Kidney (tissue), 14 donors: ENCODE measurements around the gene CDK5RAP1. TPM values are rescaled to one million over a fixed set of nuclear protein-coding genes. Genes with fewer than 3 reads are reported as not detected.

Source experiments
- DNase-seq, 5 donors: peaks; one replicate each; pipeline ENCODE4 v3.0.0-alpha.2; 2013 to 2020
- FAIRE-seq: peaks from 2 replicates; lab custom pipeline; 2012; peaks lifted over from hg19 to GRCh38; lab: Jason Lieb, UNC
- H3K27ac ChIP-seq, 2 donors: one replicate each; pipeline ENCODE4 v1.7.0; 2013; ENCODE audit warnings: low read depth in 2 of 2, low read length in 2 of 2, inconsistent platforms in 1 of 2
- H3K27me3 ChIP-seq: one replicate; pipeline ENCODE4 v1.7.1; 2013; ENCODE audit warnings: low read length, inconsistent platforms; ENCODE audit not compliant: control insufficient read depth, insufficient read depth
- H3K36me3 ChIP-seq, 3 donors: one replicate each; pipeline versions ENCODE4 v1.7.0 to v1.7.1; 2013; ENCODE audit warnings: low read length in 3 of 3, control low read depth in 1 of 3, inconsistent platforms in 1 of 3; ENCODE audit not compliant: insufficient read depth in 3 of 3, control insufficient read depth in 2 of 3
- H3K4me1 ChIP-seq, 3 donors: one replicate each; pipeline versions ENCODE4 v1.7.0 to v1.7.1; 2013; ENCODE audit warnings: low read length in 3 of 3, inconsistent platforms in 1 of 3, low read depth in 1 of 3; ENCODE audit not compliant: control insufficient read depth in 2 of 3, insufficient read depth in 2 of 3
- H3K4me3 ChIP-seq, 3 donors: one replicate each; pipeline versions ENCODE4 v1.7.0 to v1.8.1; 2013; ENCODE audit warnings: low read length in 3 of 3, control low read depth in 1 of 3, inconsistent platforms in 1 of 3
- H3K9ac ChIP-seq, 3 donors: one replicate each; pipeline versions ENCODE4 v1.7.0 to v1.7.1; 2013; ENCODE audit warnings: low read length in 3 of 3, control low read depth in 1 of 3, inconsistent platforms in 1 of 3
- H3K9me3 ChIP-seq, 3 donors: one replicate each; pipeline versions ENCODE4 v1.7.0 to v1.7.1; 2013; ENCODE audit warnings: low read length in 3 of 3, control low read depth in 1 of 3, inconsistent platforms in 1 of 3; ENCODE audit not compliant: control insufficient read depth in 2 of 3, insufficient read depth in 1 of 3
- intact Hi-C: fragments of 100-400 bp; cut with DNase I; formaldehyde crosslinking; loops from one replicate; pipeline ENCODE4 v1.11.1; 2022
- polyA plus RNA-seq: library from polyadenylated mRNA; stranded (reverse); fragments of 350-450 nt; fragmentation: Illumina TruSeq; extraction: RNeasy Lipid Tissue Mini Kit (QIAGEN cat#74804); gene quantifications from one replicate; pipeline ENCODE4 v1.2.3, GENCODE V29; 2014; ENCODE audit warnings: low read depth, low replicate concordance; ENCODE audit not compliant: insufficient read depth
- total RNA-seq: library from RNA; stranded (reverse); fragmentation: NEBNext Ultra II Directional; extraction: Animal tissue kit (Norgen Biotek cat#: 25700); gene quantifications from one replicate; pipeline ENCODE4 v1.2.1, GENCODE V29; 2021
- TF ChIP-seq, protein P1 (sequence below): IDR thresholded peaks from 3 replicates; pipeline ENCODE4 v1.5.1; 2012; ENCODE audit warnings: mild to moderate bottlenecking, moderate library complexity, borderline replicate concordance; ENCODE audit not compliant: insufficient read depth; ENCODE audit errors: extremely low read depth
- donor health status: control.
- donor health status: control.
- donor health status: control.
- donor health status: control.
- donor health status: control.
- donor health status: DM: yes; HTN: yes; CAD: no.
- donor health status: Normal renal cell carcinoma (clear cell type).

The CDK5RAP1 gene
- total and polyA plus RNA-seq, 2 donors from 2014 or later = 25.2 to 34.4 TPM

- Histone ChIP-seq H3K9ac (no peak overlapping the region), H3K4me3 (no peak overlapping the region), H3K27ac (no peak overlapping the region), H3K36me3 (peaks cover 4 to 17% (median 14%) of the 10 kb centered on the region in 3 donors), H3K4me1 (no peaks in the 10 kb centered on the region), H3K9me3 (no peaks in the 10 kb centered on the region), H3K27me3 (no peaks in the 10 kb centered on the region)
- TF ChIP-seq, protein P1, sequence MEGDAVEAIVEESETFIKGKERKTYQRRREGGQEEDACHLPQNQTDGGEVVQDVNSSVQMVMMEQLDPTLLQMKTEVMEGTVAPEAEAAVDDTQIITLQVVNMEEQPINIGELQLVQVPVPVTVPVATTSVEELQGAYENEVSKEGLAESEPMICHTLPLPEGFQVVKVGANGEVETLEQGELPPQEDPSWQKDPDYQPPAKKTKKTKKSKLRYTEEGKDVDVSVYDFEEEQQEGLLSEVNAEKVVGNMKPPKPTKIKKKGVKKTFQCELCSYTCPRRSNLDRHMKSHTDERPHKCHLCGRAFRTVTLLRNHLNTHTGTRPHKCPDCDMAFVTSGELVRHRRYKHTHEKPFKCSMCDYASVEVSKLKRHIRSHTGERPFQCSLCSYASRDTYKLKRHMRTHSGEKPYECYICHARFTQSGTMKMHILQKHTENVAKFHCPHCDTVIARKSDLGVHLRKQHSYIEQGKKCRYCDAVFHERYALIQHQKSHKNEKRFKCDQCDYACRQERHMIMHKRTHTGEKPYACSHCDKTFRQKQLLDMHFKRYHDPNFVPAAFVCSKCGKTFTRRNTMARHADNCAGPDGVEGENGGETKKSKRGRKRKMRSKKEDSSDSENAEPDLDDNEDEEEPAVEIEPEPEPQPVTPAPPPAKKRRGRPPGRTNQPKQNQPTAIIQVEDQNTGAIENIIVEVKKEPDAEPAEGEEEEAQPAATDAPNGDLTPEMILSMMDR = no peak
- no peak for FAIRE-seq
- DNase-seq = peak in 1 of 5 donors; percentile 65
- intact Hi-C loops = no loop called here
These were observed 8.9 kb upstream of the CDK5RAP1 start for GRCh38 chr20:33410081-33410742.

DNA sequence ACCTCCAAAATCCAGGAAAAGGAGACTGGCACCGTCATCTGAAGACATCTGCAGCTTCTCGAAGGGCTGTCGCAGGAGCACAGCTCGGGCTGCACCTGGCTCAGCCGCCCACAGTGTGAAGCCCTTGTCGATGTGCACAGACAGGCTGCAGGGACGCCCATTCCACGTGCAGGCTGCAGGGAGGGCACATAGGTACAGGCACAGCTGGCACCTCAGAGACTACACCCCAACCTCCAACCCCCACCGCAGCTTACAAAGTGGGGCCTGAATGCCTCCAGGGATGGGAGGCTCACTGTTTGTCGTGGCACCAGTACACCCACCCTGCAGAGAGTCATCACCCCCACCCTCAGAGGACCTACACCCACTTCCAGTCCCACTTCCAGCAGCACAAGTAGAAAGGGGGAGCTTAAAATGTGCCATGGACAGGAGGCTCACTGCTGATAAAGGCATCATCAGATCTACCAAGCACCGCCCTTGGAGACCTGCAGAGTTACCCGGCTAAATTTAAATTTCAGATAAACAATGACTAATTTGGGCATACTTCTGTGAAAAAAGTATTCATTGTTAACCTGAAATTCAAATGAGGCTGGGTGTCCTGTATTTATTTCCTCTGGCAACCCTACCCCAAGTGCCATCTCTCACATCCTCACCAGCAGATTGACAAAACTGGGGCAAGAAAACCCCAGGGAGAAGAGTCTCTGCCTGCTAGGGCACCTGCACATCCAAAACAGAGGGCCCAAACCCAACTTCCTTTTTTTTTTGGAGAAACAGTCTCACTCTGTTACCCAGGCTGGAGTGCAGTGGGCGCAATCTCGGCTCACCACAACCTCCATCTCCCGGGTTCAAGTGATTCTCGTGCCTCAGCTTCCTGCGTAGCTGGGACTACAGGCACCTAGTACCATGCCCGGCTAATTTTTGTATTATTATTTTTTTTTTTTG is 7.7 kb upstream of the CDK5RAP1 start:
- Histone ChIP-seq H3K36me3 (peaks cover 4 to 12% (median 12%) of the 10 kb centered on the region in 3 donors), H3K4me1 (no peaks in the 10 kb centered on the region), H3K9ac (no peak overlapping the region), H3K27me3 (no peaks in the 10 kb centered on the region), H3K4me3 (no peak overlapping the region), H3K9me3 (no peaks in the 10 kb centered on the region), H3K27ac (no peak overlapping the region)
- peak in 1 of 5 donors; percentile 65 for DNase-seq
- intact Hi-C loops = no loop called here
- TF ChIP-seq, protein P1 = no peak
- no peak for FAIRE-seq

- no peaks in the 10 kb centered on the region for H3K27me3 ChIP-seq
- TF ChIP-seq, protein P1 = no peak
- peaks cover 4 to 12% (median 12%) of the 10 kb centered on the region in 3 donors for H3K36me3 ChIP-seq
- no peak overlapping the region for H3K4me3 ChIP-seq
- intact Hi-C loops = no loop called here
- DNase-seq (no peak), FAIRE-seq (no peak)
- H3K4me1 ChIP-seq = no peaks in the 10 kb centered on the region
- no peak overlapping the region for H3K9ac ChIP-seq
- no peaks in the 10 kb centered on the region for H3K9me3 ChIP-seq
- H3K27ac ChIP-seq = no peak overlapping the region
These were observed 7.0 kb upstream of the CDK5RAP1 start for GRCh38 chr20:33408313-33408712.
